ENCODE results near the gene NUP214.

The NUP214 gene

GRCh38 chr9:131125288-131126058 is at the start of gene NUP214:
Gene NUP214 (plus strand): TSS chr9:131125586. CDS start chr9:131125705, 119 bp downstream.
- DNase-seq = peak; percentile 99

DNA sequence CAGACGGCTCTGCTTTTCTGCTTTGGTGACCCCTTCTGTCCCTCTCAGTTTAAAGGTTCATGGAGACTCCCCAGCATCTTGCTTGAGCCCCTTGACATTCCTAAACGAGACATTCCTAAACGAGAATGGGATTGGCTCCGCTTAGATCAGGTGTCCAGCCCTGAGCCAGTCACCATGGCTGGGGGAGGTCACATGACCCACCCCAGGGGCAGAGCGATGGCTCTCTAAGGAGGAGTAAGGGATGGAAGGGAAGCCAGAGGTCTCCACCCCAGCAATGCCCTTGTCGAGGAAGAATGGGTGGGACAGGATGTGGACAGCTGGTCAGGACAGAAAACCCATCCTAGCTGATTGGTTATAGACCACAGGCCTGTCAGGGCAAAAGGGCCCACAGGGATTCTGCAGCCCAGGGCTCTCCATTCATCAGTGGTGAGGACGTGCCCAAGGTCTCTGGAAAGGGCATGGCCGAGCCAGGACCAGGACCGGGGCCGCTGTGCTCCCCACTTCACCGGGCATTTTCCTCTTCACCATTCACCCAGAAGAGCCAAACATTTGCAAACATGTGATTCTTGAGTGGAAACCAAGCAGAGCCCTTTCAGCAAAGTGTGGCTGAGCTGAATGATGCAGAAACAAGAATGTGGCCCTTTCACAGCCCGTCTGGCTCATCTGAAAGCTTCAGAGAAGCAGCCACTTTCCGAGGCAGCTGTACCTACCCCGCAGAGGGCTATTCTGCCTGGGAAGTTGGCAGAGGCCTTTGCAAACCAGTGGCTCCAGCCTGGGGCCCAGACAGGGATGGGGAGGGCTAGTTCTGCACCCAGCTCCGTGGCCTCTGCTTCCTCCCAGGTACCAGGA is 48.8 kb upstream of the NUP214 start:
- no peak for DNase-seq

DNA sequence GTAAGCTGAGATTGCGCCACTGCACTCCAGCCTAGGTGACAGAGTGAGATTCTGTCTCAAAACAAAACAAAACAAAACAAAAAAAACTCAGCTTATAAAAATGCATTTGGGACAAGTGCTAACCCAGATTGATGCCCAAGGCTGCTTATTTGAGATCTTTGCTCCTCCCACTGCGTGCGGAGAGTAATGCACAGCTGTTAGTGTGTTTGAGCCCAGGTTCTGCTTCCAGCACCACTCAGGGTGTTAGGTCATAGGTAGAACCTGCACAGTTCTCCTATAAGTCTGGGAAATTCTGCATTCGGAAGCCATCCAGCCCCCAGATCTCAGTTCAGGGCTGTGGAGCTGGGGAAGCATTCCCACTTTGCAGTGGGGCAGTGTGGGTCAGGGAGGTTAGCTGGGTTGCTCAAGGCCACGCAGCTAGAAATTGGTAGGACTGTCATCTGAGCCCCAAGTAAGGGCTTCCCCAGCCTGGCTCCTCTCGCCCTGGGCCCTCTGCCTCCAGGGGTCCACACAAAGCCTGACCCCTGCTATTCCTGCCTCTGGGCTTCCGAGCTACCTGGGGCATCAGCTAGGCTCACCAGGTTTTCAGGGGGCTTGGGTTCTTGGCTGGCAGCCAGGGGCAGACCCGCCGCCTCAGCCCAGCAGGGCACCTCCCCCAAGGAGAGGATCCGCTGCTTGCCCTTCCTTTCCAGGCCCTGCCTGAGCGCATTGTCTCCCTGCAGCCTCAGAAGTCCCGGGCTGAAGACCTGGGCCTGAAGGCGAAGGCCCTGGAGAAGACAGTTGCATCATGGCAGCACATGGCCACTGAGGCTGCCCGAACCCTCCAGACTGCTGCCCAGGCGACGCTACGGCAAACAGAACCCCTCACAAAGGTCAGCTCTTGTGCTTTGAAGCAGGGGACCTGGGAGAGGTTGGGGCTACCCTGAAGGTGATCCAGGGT is 46.7 kb upstream of the NUP214 start:
- no peak for DNase-seq

- no peak for DNase-seq
These were observed 44.8 kb upstream of the NUP214 start for GRCh38 chr9:131080589-131080988.

DNA sequence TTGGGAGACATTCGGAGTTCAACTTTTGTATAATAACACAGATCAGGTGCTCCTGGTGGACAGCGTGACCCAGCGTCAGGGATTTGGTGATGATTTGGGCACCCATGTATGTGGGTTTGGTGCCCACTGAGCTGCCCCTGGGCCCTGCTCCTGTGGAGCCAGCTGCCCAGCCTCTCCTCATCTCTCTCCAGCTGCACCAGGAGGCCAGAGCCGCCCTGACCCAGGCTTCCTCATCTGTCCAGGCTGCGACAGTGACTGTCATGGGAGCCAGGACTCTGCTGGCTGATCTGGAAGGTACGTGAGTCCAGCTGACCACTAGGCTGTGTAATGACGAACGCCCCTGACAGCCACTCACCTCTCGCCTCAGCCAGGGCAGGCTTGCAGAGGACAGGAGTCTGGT is 43.5 kb upstream of the NUP214 start:
- DNase-seq = no peak

DNA sequence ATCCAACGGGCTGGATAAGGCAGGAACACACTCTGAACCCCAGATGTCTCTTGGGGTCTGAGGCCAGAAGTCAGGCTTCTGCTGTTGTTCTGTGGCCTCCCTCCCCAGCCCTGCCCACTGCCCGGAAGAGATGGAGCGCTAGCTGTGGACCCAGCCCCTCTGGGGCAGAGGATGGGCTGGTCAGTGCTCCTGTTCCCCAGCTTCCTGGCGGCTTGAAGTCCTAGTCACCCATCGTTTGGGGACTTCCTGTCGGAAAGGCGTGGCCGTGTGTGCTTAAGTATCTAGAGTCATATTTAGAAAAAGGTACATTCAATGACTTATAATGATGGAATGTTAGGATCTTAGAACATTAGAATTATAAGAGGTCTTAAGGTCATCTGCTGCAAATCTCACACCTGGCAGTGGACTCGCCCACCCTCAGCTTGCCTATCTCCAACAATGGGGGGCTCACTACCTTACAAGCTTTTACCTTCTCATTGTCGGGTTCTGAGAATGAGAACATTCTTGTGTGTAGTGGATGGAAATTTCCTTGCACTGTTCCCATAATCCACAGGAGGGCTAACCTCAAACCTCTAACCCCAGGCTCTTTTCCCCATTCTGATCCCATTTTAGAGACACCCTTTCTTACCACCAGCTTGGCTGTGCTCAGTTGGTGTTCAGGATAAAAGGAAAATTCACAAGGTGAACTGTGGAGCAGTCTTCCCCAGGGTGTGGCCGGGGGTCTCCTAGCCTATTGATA is 42.4 kb upstream of the NUP214 start:
- DNase-seq = no peak

GRCh38 chr9:131084661-131085369 is 40.6 kb upstream of the NUP214 start:
- no peak for DNase-seq

- no peak for DNase-seq
These were observed 39.8 kb upstream of the NUP214 start for GRCh38 chr9:131085370-131086122.

- no peak for DNase-seq
These were observed 38.0 kb upstream of the NUP214 start for GRCh38 chr9:131087354-131087893.

DNA sequence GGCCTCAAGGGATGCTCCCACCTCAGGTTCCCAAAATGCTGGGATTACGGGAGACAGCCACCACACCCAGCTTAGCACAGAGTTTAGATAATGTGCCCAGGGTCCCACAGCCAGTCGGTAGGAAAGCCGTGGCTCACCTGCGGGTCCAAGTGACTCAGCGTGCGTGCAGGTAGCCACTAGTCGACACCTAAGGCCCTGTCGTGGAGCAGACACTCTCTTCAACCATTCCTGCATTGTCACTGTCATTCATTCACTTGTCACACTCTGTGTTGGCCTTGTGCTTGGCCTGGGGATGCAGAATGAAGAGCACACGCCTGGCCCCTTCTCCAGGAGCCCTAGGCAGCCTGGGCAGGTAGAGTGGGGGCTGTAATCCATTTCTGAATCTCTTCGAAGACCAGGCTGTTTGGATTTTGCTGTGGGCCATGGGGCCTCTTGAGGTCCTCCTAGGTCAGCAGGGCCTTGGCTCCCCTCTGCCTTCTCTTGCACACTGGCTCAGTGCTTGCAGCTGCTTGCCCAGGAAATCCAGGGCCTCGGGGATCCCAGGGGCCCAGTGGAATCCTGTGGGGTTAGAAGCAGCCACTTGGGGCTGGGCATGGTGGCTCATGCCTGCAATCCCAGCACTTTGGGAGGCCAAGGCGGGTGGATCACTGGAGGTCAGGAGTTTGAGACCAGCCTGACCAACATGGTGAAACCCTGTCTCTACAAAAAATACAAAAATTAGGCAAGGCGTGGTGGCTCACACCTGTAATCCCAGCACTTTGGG is 35.2 kb upstream of the NUP214 start:
- no peak for DNase-seq

DNA sequence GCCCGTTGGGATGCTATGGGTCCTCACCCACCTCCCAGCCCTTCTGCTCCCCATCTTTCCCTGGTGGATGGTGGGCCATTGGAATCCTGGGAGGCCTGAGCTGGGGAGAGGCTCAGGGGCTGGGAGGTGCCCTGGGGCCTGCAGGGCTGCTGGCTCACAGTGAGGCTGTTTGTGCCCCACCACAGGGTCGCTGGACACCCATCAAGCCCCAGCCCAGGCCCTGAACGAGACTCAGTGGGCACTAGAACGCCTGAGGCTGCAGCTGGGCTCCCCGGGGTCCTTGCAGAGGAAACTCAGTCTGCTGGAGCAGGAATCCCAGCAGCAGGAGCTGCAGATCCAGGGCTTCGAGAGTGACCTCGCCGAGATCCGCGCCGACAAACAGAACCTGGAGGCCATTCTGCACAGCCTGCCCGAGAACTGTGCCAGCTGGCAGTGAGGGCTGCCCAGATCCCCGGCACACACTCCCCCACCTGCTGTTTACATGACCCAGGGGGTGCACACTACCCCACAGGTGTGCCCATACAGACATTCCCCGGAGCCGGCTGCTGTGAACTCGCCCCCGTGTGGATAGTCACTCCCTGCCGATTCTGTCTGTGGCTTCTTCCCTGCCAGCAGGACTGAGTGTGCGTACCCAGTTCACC is 33.9 kb upstream of the NUP214 start:
- DNase-seq = no peak

GRCh38 chr9:131092030-131092429 is 33.4 kb upstream of the NUP214 start:
- no peak for DNase-seq

GRCh38 chr9:131092548-131093440 is 32.6 kb upstream of the NUP214 start:
- DNase-seq = no peak

GRCh38 chr9:131094015-131094414 is 31.4 kb upstream of the NUP214 start:
- no peak for DNase-seq

DNA sequence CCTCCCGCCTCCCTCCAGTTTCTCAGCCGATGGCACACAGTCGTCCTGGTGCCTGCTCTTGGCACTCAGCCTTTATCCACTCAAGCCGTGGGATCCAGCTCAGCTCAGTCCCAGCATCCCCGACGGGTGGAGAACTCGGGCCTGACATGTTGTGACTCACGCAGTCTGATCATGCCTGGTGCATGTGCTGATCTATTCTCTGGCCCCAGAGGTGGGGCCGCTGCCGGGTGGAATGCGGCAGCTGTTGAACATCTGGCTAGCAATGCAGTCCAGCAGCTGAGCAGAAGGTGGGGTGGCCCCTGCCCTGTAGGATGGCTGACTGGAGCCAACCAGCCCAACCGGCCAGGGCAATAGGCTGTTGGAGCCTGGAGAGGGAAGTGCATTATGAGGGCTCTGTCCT is 30.8 kb upstream of the NUP214 start:
- no peak for DNase-seq

DNA sequence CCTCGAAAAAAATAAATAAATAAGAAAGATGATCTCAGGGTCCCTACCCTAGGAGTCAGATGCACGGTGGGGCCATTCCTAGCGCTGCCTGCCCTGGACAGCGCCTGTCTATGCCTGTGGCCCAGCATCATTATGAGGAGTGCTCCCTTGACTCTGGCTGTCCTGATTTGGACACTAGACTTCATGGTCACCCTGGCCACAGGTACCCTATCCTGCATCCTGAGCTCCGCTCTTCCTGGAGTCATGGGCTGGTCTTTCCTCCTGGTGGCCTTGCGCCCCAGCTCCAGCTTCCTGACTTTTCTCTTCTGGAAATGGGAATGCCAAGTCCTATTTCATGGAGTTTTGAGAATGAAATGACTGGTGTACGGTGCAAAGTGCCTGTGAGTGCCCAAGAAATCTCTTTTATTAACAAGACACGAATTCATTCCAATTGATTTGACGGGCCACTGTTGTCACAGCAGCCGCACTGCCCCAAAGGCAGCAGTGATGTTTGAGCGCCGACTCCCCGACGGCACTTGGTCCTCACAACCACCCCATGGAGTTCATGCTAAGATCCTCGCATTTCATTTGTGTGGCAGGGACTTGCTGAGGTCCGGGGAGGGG is 29.6 kb upstream of the NUP214 start:
- DNase-seq = no peak

- no peak for DNase-seq
These were observed 28.9 kb upstream of the NUP214 start, which contains the start of gene AIF1L for GRCh38 chr9:131096269-131097125. Gene AIF1L (plus strand): TSS chr9:131096531. CDS start chr9:131096630, 99 bp downstream.

Data from CD4-positive, alpha-beta T cell treated with Interleukin-10 for 1 hour (primary cell).